ENCODE results near the gene SH2D7.

SH2D7 gene

DNA sequence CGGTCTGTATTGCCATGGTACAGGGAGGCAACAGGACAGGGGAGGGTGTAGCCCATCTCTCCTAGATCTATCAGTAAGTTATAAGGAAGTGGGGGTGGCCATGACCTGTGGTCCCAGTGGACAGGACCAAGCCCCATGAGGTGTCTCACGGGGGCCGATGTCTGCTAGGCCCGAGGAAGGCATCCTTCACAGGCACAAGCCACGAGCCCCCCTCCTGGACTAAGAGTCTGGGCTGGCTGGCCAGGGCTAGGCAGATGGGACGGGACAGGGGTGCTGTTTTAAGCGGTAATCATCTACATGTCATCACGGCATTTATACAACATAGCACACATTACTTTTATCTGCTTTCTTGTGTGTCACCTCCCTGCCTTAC lies 12.3 kb upstream of the SH2D7 start:
- TF ChIP-seq, protein P1, sequence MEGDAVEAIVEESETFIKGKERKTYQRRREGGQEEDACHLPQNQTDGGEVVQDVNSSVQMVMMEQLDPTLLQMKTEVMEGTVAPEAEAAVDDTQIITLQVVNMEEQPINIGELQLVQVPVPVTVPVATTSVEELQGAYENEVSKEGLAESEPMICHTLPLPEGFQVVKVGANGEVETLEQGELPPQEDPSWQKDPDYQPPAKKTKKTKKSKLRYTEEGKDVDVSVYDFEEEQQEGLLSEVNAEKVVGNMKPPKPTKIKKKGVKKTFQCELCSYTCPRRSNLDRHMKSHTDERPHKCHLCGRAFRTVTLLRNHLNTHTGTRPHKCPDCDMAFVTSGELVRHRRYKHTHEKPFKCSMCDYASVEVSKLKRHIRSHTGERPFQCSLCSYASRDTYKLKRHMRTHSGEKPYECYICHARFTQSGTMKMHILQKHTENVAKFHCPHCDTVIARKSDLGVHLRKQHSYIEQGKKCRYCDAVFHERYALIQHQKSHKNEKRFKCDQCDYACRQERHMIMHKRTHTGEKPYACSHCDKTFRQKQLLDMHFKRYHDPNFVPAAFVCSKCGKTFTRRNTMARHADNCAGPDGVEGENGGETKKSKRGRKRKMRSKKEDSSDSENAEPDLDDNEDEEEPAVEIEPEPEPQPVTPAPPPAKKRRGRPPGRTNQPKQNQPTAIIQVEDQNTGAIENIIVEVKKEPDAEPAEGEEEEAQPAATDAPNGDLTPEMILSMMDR (IDR thresholded peaks at IDR 0.05; ENCODE audit: low read depth, low read length): no peak

GRCh38 chr15:78082106-78082742 lies 10.1 kb upstream of the SH2D7 start:
- TF ChIP-seq, protein P1 (IDR thresholded peaks at IDR 0.05; ENCODE audit: low read depth, low read length): no peak
- DNase-seq (ENCODE audit: extremely low read depth, low read depth): no peak

More for the DNA sequence above, 12.3 kb upstream of the SH2D7 start:
- DNase-seq (ENCODE audit: extremely low read depth, low read depth): no peak

- DNase-seq (ENCODE audit: extremely low read depth, low read depth): no peak
Measured at GRCh38 chr15:78082743-78083110, 9.6 kb upstream of the SH2D7 start.

GRCh38 chr15:78083186-78083585 lies 9.2 kb upstream of the SH2D7 start:
- TF ChIP-seq, protein P1 (IDR thresholded peaks at IDR 0.05; ENCODE audit: low read depth, low read length): no peak
- DNase-seq (ENCODE audit: extremely low read depth, low read depth): no peak

More at GRCh38 chr15:78082743-78083110, 9.6 kb upstream of the SH2D7 start:
- TF ChIP-seq, protein P1 (IDR thresholded peaks at IDR 0.05; ENCODE audit: low read depth, low read length): no peak

DNA sequence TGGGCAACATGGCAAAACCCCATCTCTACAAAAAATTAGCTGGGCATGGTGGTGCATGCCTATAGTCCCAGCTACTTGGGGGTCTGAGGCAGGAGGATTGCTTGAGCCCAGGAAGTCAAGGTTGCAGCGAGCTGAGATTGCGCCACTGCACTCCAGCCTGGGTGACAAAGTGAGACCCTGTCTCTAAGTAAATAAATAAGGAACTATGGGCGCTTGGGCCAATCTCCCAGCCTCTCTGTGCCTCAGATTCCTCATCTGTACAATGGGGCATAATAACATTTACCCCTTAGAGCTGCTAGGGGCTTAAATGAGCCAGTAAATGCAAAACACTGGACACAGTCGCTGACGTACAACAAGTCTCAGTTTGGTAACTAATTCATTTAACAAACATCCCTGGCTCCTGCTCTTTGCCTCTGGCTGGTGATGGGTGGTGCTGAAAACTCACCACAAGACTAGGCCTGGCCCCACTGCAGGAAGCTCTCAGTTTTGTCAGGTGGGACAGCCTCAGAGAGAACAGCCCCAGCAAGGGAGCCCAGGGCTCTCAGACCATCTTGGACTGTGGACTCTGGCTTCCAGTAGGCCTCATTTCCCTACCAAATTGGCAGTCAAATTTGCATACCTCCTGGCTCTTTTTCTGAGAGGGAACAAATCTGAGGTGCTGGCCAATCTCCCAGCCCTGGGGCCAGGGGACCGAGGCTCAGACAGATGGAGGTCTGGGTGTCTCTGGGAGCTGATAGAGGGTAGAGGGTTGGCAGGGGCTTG lies 8.5 kb upstream of the SH2D7 start:
- TF ChIP-seq, protein P1 (IDR thresholded peaks at IDR 0.05; ENCODE audit: low read depth, low read length): no peak
- no peak for DNase-seq (ENCODE audit: extremely low read depth, low read depth)

- TF ChIP-seq, protein P1 (IDR thresholded peaks at IDR 0.05; ENCODE audit: low read depth, low read length): no peak
- DNase-seq (ENCODE audit: extremely low read depth, low read depth): no peak
Measured at GRCh38 chr15:78084449-78084750, 8.0 kb upstream of the SH2D7 start.

- no peak for DNase-seq (ENCODE audit: extremely low read depth, low read depth)
- TF ChIP-seq, protein P1 (IDR thresholded peaks at IDR 0.05; ENCODE audit: low read depth, low read length): no peak
Measured at GRCh38 chr15:78085928-78086327, 6.4 kb upstream of the SH2D7 start.
